Naive thymus-derived CD4-positive, alpha-beta T cell (primary cell): Measurements from ENCODE around the gene UBR3. TPM values are rescaled to one million over a fixed set of nuclear protein-coding genes. Genes with fewer than 3 reads are reported as not detected.

ENCODE experiments used
- ATAC-seq: fragments of 150-1000 bp; cut with Tn5 transposase; 2 replicates; pipeline ENCODE4 v1.10.0; 2021; ENCODE audit warnings: mild to moderate bottlenecking, moderate library complexity
- CTCF ChIA-PET: fragments of 350-600 bp; sonication (Branson Sonifier 250); formaldehyde crosslinking; loops from one replicate; lab custom pipeline; 2021; ENCODE audit warnings: antibody characterized with exemption; lab: Charles Lee
- POLR2A ChIA-PET: fragments of 350-600 bp; sonication (Branson Sonifier 250); formaldehyde crosslinking; loops from one replicate; lab custom pipeline; 2021; ENCODE audit warnings: antibody characterized with exemption, inconsistent platforms; lab: Charles Lee
- DNase-seq, 9 donors: peaks; one replicate each; pipeline versions ENCODE4 v3.0.0 to v3.0.0-alpha.2; 2020 to 2022; ENCODE audit warnings: mixed read lengths in 1 of 9
- H3K27ac ChIP-seq: one replicate; pipeline ENCODE4 v1.7.0; 2013; ENCODE audit warnings: mild to moderate bottlenecking, low read depth, low read length, moderate library complexity
- H3K27me3 ChIP-seq, 2 donors: one replicate each; pipeline ENCODE4 v1.7.0; 2013; ENCODE audit warnings: low read length in 2 of 2, mild to moderate bottlenecking in 2 of 2, moderate library complexity in 2 of 2; ENCODE audit not compliant: control insufficient read depth in 2 of 2, insufficient read depth in 2 of 2
- H3K36me3 ChIP-seq, 3 experiments: 1 replicate in 2 of 3; 2 replicates in 1 of 3; pipeline ENCODE4 v1.7.0; 2013; ENCODE audit warnings: low read length in 3 of 3, mild to moderate bottlenecking in 3 of 3, moderate library complexity in 1 of 3; ENCODE audit not compliant: insufficient read depth in 3 of 3, control insufficient read depth in 2 of 3
- H3K4me1 ChIP-seq, 2 donors: one replicate each; pipeline ENCODE4 v1.7.0; 2013; ENCODE audit warnings: low read length in 2 of 2, mild to moderate bottlenecking in 2 of 2, moderate library complexity in 1 of 2; ENCODE audit not compliant: control insufficient read depth in 2 of 2, insufficient read depth in 2 of 2
- H3K4me3 ChIP-seq: 2 replicates; pipeline ENCODE4 v1.7.0; 2013; ENCODE audit warnings: mild to moderate bottlenecking, low read length
- H3K9me3 ChIP-seq, 3 experiments: 1 replicate in 2 of 3; 2 replicates in 1 of 3; pipeline ENCODE4 v1.7.0; 2013; ENCODE audit warnings: low read length in 3 of 3; ENCODE audit not compliant: control insufficient read depth in 2 of 3
- H3K27ac Mint-ChIP-seq, 9 donors: one replicate each; pipeline ENCODE4 v1.8.0; 2020 to 2022; ENCODE audit warnings: mixed read lengths in 9 of 9, mild to moderate bottlenecking in 8 of 9, moderate library complexity in 5 of 9, inconsistent platforms in 2 of 9
- H3K27me3 Mint-ChIP-seq, 5 donors: one replicate each; pipeline ENCODE4 v1.8.0; 2021 to 2022; ENCODE audit warnings: mixed read lengths in 5 of 5, mild to moderate bottlenecking in 1 of 5
- H3K36me3 Mint-ChIP-seq, 5 donors: one replicate each; pipeline ENCODE4 v1.8.0; 2020 to 2022; ENCODE audit warnings: mixed read lengths in 5 of 5, mild to moderate bottlenecking in 3 of 5, inconsistent platforms in 1 of 5
- H3K4me1 Mint-ChIP-seq, 7 donors: one replicate each; pipeline ENCODE4 v1.8.0; 2020 to 2022; ENCODE audit warnings: mixed read lengths in 7 of 7, mild to moderate bottlenecking in 3 of 7, inconsistent platforms in 1 of 7
- H3K4me3 Mint-ChIP-seq, 10 donors: one replicate each; pipeline ENCODE4 v1.8.0; 2020 to 2022; ENCODE audit warnings: mild to moderate bottlenecking in 10 of 10, mixed read lengths in 10 of 10, moderate library complexity in 6 of 10, inconsistent platforms in 2 of 10
- H3K9me3 Mint-ChIP-seq, 11 donors: one replicate each; pipeline ENCODE4 v1.8.0; 2020 to 2022; ENCODE audit warnings: mixed read lengths in 11 of 11, mild to moderate bottlenecking in 4 of 11, inconsistent platforms in 1 of 11, moderate library complexity in 1 of 11
- intact Hi-C, 2 donors: fragments of 100-400 bp; cut with micrococcal nuclease; formaldehyde crosslinking; loops; one replicate each; pipeline ENCODE4 v1.15.1; 2023
- polyA plus RNA-seq, 2 donors: library from polyadenylated mRNA; unstranded; fragments of 300-500 nt; fragmentation: Illumina TruSeq; gene quantifications; one replicate each; pipeline ENCODE4 v1.2.3, GENCODE V29; 2021
- total RNA-seq, 6 experiments: library from RNA in 5 of 6; stranded (reverse) in 5 of 6; gene quantifications; 1 replicate in 5 of 6; 2 replicates in 1 of 6; pipeline ENCODE4 v1.2.3 and lab custom pipeline; 2021 to 2026

UBR3 gene
- total and polyA plus RNA-seq, 7 experiments from 2014 or later: 7.7 to 48.2 (median 39.0) TPM

DNA sequence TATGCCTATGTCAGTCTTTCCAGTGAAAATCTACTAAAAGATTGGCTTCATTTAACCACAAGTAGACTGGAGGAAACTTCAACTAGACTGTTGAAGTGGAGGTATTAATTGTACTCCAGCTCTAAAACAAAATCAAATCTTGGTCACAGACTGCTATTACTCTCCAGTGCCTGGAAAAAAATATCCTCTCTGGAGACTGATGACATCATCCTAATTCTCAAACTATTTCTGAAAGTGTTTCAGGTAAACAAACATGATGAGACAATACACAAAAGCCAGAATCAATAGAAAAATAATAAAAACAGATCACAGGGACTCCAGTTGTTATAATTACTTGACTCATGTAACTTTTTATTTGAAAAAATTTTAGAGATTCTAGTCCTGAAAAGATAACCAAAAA lies 263.0 kb downstream of the UBR3 start:
- peak overlapping the region in 1 of 9 donors; percentile 9 for H3K27ac Mint-ChIP-seq
- no peak overlapping the region for H3K4me3 Mint-ChIP-seq
- intact Hi-C loops: no loop called here
- DNase-seq (no peak), ATAC-seq (no peak)
- peaks cover 0 to 1% (median 0%) of the 10 kb centered on the region in 7 donors for H3K4me1 Mint-ChIP-seq
- Histone ChIP-seq H3K27ac (no peak overlapping the region), H3K36me3 (no peaks in the 10 kb centered on the region), H3K4me1 (no peaks in the 10 kb centered on the region), H3K9me3 (peaks cover 0 to 9% (median 0%) of the 10 kb centered on the region in 3 experiments), H3K27me3 (no peaks in the 10 kb centered on the region), H3K4me3 (no peak overlapping the region)
- no peaks in the 10 kb centered on the region for H3K36me3 Mint-ChIP-seq
- ChIA-PET CTCF (no interaction called here), POLR2A (no interaction called here)
- H3K9me3 Mint-ChIP-seq: peaks cover 0 to 34% (median 17%) of the 10 kb centered on the region in 11 donors
- H3K27me3 Mint-ChIP-seq: peaks cover 0 to 3% (median 0%) of the 10 kb centered on the region in 5 donors

- Histone ChIP-seq H3K27me3 (no peaks in the 10 kb centered on the region), H3K4me1 (no peaks in the 10 kb centered on the region), H3K27ac (no peak overlapping the region), H3K9me3 (peaks cover 0 to 9% (median 0%) of the 10 kb centered on the region in 3 experiments), H3K4me3 (no peak overlapping the region), H3K36me3 (no peaks in the 10 kb centered on the region)
- Mint-ChIP-seq H3K4me3 (no peak overlapping the region), H3K27me3 (peaks cover 0 to 8% (median 5%) of the 10 kb centered on the region in 5 donors), H3K27ac (no peak overlapping the region), H3K9me3 (peaks cover 0 to 39% (median 18%) of the 10 kb centered on the region in 11 donors), H3K36me3 (no peaks in the 10 kb centered on the region), H3K4me1 (peaks cover 0 to 1% (median 0%) of the 10 kb centered on the region in 7 donors)
- ChIA-PET CTCF (no interaction called here), POLR2A (no interaction called here)
- intact Hi-C loops: no loop called here
- no peak for DNase-seq
- no peak for ATAC-seq
Measured at GRCh38 chr2:170091436-170091835, 264.2 kb downstream of the UBR3 start.

DNA sequence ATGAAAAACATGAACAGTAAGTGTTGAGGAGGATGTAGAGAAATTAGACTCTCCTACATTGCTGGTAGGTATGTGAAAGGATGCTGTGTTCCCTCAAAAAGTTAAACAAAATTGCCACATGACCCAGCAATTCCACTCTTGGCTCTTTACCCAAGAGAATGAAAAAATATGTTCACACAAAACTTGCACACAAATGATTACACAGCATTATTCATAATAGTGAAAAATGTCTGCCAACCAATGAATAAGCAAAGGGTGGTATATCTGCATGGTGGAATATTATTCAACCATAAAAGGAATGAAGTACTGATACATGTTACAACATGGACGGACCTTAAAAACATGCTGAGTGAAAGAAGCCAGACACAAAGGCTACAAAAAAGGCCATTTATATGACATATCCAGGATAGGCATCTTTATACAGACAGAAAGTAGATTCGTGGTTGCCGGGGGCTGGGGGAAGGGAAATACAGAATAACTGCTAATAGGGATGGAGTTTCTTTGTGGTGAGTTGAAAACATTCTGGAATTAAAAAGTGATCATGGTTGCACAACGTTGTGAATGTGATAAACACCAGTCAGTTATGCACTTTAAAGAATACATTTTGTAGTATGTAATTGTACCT lies 265.3 kb downstream of the UBR3 start:
- ChIA-PET POLR2A (no interaction called here), CTCF (no interaction called here)
- H3K4me3 Mint-ChIP-seq: no peak overlapping the region
- intact Hi-C loops: no loop called here
- H3K36me3 Mint-ChIP-seq: no peaks in the 10 kb centered on the region
- H3K9me3 ChIP-seq: peaks cover 0 to 9% (median 0%) of the 10 kb centered on the region in 3 experiments
- no peak overlapping the region for H3K4me3 ChIP-seq
- peaks cover 0 to 1% (median 0%) of the 10 kb centered on the region in 7 donors for H3K4me1 Mint-ChIP-seq
- no peak overlapping the region for H3K27ac Mint-ChIP-seq
- H3K27me3 Mint-ChIP-seq: peaks cover 5 to 9% (median 7%) of the 10 kb centered on the region in 5 donors
- ATAC-seq: no peak
- no peak overlapping the region for H3K27ac ChIP-seq
- DNase-seq: no peak
- no peaks in the 10 kb centered on the region for H3K36me3 ChIP-seq
- no peaks in the 10 kb centered on the region for H3K4me1 ChIP-seq
- H3K9me3 Mint-ChIP-seq: peaks cover 0 to 47% (median 18%) of the 10 kb centered on the region in 11 donors
- no peaks in the 10 kb centered on the region for H3K27me3 ChIP-seq

DNA sequence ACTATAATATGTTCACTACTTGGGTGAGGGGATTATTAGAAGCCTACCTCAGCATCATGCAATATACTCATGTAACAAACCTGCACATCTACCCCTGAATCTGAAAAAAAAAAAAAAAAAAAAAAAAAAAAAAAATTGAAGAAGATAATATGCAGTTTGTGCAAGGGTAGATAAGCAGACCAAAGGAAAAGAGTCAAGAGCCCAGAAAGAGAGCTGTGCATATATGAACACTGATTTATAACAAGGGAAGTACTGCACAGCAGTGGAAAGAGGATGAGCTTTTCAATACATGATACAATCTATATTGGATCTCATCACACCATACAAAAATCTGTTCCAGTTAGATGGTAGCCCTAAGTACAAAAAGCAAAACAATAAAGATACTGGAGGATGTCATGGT lies 268.1 kb downstream of the UBR3 start:
- ATAC-seq (no peak), DNase-seq (no peak)
- no peaks in the 10 kb centered on the region for H3K4me1 ChIP-seq
- H3K27me3 ChIP-seq: no peaks in the 10 kb centered on the region
- H3K4me3 ChIP-seq: no peak overlapping the region
- H3K9me3 Mint-ChIP-seq: peaks cover 0 to 45% (median 17%) of the 10 kb centered on the region in 11 donors
- intact Hi-C loops: no loop called here
- H3K4me1 Mint-ChIP-seq: no peaks in the 10 kb centered on the region
- H3K27ac ChIP-seq: no peak overlapping the region
- no peaks in the 10 kb centered on the region for H3K36me3 Mint-ChIP-seq
- ChIA-PET POLR2A (no interaction called here), CTCF (no interaction called here)
- no peak overlapping the region for H3K27ac Mint-ChIP-seq
- H3K9me3 ChIP-seq: peaks cover 0 to 9% (median 0%) of the 10 kb centered on the region in 3 experiments
- peaks cover 7 to 26% (median 13%) of the 10 kb centered on the region in 5 donors for H3K27me3 Mint-ChIP-seq
- H3K36me3 ChIP-seq: no peaks in the 10 kb centered on the region
- H3K4me3 Mint-ChIP-seq: no peak overlapping the region

GRCh38 chr2:170098626-170099312 lies 271.5 kb downstream of the UBR3 start:
- POLR2A ChIA-PET: no interaction called here

DNA sequence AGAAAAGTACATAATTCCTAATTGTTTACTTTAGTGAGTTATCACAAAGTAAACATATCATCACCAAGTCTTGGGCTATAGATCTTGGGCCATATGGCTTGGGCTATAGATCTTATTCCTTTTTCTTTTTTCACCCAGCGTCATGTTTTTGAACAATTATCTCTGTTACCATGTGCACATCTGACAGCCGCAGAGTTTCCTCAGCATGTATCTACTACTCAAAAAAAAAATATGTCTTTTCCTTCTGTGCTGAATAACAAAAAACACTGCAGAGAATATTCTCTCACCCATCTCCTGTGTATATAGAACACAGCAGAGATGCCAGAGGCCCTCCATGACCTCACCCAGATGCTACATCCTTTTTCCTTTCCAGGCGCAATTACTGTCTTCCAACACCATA lies 274.5 kb downstream of the UBR3 start:
- Histone ChIP-seq H3K4me1 (no peaks in the 10 kb centered on the region), H3K4me3 (no peak overlapping the region), H3K9me3 (no peaks in the 10 kb centered on the region), H3K36me3 (no peaks in the 10 kb centered on the region), H3K27me3 (no peaks in the 10 kb centered on the region), H3K27ac (no peak overlapping the region)
- DNase-seq (no peak), ATAC-seq (no peak)
- Mint-ChIP-seq H3K4me3 (no peak overlapping the region), H3K27ac (no peak overlapping the region), H3K36me3 (no peaks in the 10 kb centered on the region), H3K27me3 (peaks cover 12 to 46% (median 23%) of the 10 kb centered on the region in 5 donors), H3K4me1 (peaks cover 0 to 2% (median 0%) of the 10 kb centered on the region in 7 donors), H3K9me3 (peaks cover 0 to 5% (median 0%) of the 10 kb centered on the region in 11 donors)
- ChIA-PET CTCF (no interaction called here), POLR2A (no interaction called here)
- intact Hi-C loops: no loop called here

More at GRCh38 chr2:170098626-170099312, 271.5 kb downstream of the UBR3 start:
- CTCF ChIA-PET: no interaction called here
- Histone ChIP-seq H3K4me3 (no peak overlapping the region), H3K4me1 (no peaks in the 10 kb centered on the region), H3K27me3 (no peaks in the 10 kb centered on the region), H3K27ac (no peak overlapping the region), H3K36me3 (no peaks in the 10 kb centered on the region), H3K9me3 (no peaks in the 10 kb centered on the region)
- ATAC-seq (no peak), DNase-seq (no peak)
- Mint-ChIP-seq H3K36me3 (no peaks in the 10 kb centered on the region), H3K4me3 (no peak overlapping the region), H3K4me1 (peaks cover 0 to under 1% (median 0%) of the 10 kb centered on the region in 7 donors), H3K27me3 (peaks cover 11 to 37% (median 23%) of the 10 kb centered on the region in 5 donors), H3K9me3 (peaks cover 0 to 14% (median 1%) of the 10 kb centered on the region in 11 donors), H3K27ac (no peak overlapping the region)
- intact Hi-C loops: no loop called here
